GM20000 (cell line): ENCODE data around the gene ACBD6.

Source experiments
- DNase-seq: peaks from one replicate; pipeline ENCODE4 v3.0.0; 2012; ENCODE audit warnings: low spot score
- TF ChIP-seq, protein P1 (sequence below): IDR thresholded peaks from 2 replicates; pipeline ENCODE4 v1.5.1; 2012; ENCODE audit warnings: mild to moderate bottlenecking, control low read depth; ENCODE audit errors: extremely low read depth, missing control alignments

The ACBD6 gene

GRCh38 chr1:180510882-180511281 is 8.5 kb upstream of the ACBD6 start:
- no peak for DNase-seq
- TF ChIP-seq, protein P1, sequence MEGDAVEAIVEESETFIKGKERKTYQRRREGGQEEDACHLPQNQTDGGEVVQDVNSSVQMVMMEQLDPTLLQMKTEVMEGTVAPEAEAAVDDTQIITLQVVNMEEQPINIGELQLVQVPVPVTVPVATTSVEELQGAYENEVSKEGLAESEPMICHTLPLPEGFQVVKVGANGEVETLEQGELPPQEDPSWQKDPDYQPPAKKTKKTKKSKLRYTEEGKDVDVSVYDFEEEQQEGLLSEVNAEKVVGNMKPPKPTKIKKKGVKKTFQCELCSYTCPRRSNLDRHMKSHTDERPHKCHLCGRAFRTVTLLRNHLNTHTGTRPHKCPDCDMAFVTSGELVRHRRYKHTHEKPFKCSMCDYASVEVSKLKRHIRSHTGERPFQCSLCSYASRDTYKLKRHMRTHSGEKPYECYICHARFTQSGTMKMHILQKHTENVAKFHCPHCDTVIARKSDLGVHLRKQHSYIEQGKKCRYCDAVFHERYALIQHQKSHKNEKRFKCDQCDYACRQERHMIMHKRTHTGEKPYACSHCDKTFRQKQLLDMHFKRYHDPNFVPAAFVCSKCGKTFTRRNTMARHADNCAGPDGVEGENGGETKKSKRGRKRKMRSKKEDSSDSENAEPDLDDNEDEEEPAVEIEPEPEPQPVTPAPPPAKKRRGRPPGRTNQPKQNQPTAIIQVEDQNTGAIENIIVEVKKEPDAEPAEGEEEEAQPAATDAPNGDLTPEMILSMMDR, result no peak

DNA sequence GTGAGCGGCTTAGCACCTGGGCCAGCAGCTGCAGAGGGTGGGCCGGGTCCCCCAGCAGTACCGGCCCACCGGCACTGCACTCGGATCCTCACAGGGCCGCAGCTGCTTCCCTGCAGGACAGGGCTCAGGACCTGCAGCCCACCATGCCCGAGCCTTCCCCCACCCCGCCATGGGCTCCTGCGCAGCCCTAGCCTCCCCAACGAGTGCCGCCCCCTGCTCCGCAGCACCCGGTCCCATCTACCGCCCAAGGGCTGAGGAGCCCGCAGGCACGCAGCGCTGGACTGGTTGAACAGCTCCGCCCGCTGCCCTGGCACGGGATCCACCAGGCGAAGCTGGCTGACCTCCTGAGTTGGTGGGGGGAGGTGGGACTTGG is 6.3 kb upstream of the ACBD6 start:
- DNase-seq, result no peak
- TF ChIP-seq, protein P1, result no peak

DNA sequence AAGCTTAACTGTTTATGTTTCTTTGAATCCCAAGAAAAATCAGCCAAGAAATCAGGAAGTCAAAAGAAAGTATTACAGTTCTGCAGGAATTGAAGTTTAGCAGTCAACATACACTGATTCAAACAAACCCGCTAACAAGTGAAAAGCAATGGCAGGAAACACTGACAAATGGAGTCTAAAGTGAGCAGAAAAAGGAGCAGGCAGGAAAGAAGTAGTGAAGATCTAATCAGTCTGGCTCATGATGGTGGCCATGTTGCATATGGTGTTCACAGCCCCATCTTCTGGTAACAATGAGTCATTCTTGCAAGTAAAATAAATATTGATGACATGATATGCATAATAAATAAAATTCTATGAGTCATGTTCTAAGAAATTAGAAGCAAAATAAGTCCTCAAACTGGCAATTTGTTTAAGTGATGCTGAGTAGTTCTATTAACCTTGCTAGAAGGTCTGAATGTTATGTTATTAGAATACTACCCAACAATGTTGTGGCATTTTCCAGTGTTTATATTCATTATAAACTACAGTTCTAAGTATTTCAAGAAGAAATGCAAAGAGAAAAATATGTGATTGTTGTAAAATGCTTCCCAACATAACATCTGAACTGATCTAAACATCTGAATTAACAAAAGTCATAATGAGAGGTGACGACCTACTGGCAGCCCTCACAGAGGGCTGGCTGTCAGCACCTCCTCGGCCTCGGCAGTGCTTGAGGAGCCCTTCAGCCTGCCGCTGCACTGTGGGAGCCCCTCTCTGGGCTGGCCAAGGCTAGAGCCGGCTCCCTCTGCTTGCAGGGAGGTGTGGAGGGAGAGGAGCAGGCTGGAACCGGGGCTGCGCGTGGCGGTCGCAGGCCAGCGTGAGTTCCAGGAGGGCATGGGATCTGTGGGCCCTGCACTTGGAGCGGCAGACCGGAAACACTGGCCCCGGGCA is 5.7 kb upstream of the ACBD6 start:
- DNase-seq, result no peak
- TF ChIP-seq, protein P1, result no peak

GRCh38 chr1:180505732-180506335 is 3.5 kb upstream of the ACBD6 start:
- no peak for DNase-seq
- TF ChIP-seq, protein P1, result no peak

DNA sequence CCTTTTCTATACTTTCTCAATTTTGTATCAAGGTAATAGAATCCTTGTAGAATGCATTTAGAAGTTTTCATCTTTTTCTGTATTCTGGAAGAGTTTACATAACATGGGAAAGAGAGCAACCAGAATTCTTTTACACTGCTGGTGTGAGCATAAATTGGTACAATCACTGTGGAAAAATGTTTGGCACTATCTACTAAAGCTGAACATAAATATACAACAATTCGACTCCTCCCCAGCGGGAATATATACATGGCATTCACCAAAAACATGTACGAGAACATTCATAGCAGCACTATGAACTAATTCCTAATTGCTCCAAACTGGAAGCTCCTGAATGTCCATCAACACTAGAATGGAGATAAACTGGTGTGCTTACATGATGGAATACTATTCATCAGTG is 1.8 kb upstream of the ACBD6 start:
- no peak for DNase-seq
- TF ChIP-seq, protein P1, result no peak

DNA sequence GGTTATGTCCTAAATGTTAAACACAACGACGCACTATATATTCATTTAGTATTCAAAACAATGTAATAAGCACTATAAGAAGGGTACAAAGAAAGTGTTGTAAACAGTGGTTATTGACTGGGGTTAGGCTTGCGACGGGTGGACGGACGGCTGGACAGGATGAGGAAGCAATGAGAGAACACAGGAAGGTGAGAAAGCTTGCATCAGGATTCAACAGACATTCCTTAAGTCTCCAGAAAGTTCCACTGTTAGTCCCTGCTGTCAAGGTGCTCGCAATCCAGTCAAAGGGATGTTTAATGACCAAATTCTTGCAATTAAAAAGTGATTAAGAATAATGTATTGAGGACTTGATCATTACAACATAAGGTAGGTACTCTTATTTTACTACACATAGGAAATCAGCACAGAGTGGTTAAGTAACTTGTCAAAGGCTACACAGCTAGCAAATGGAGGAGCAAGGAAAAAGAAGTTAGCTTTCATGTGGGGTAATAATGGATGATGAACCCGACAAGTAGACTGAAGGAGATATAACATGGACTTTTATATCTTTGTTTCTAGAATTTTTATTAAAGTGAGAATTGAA is 994 bp upstream of the ACBD6 start:
- DNase-seq, result peak; percentile 38
- TF ChIP-seq, protein P1, result no peak

DNA sequence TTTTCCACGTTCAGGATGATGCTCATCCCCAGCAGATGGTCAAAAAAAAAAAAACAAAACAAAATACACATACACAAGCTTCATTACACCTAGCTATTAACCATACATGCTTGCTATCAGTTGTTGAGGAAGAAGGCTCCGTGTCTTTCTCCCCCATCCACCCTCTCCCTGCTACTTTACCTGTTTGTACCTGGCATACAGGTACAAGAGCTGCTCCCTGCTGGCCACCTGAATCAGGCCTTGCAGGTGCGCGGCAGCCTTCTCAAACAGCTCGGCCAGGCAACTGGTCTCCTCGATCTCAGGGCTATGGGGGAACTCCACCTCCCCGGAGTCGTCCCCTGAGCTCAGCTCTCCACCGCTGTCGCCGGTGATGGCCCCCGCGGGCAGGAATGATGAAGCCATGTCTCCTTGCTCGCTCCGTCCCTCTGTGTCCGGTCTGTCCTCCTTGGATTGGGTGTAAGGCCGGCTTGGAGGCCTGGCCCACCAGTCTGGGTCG is 464 bp downstream of the ACBD6 start:
- TF ChIP-seq, protein P1, result no peak
- DNase-seq, result peak; percentile 79
